ENCODE measurements around the gene DLG2.

DLG2 gene

DNA sequence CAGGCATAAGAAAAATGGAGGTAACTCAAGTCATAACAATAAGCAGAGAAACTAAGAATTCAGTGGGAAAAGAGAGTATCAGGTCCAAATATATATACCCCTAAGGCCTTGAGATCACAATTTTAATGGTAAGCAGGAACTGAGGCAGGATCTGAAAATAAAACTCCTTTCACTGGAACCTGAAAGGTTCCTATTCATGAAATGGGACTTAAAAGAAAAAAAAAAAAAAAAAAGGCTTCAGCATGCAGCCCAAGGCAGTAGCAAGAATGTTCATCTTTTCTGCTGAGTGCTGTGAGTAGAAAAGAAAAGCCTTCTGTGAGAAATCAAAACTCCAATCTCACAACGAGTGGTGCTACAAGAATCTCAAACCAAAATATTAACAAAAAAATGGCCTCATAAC is 75.3 kb downstream of the DLG2 start:
- DNase-seq (ENCODE audit: low read depth), result no peak
- no peak overlapping the region for H3K4me3 ChIP-seq (ENCODE audit: low read depth, low read length)
- TF ChIP-seq, protein P1, sequence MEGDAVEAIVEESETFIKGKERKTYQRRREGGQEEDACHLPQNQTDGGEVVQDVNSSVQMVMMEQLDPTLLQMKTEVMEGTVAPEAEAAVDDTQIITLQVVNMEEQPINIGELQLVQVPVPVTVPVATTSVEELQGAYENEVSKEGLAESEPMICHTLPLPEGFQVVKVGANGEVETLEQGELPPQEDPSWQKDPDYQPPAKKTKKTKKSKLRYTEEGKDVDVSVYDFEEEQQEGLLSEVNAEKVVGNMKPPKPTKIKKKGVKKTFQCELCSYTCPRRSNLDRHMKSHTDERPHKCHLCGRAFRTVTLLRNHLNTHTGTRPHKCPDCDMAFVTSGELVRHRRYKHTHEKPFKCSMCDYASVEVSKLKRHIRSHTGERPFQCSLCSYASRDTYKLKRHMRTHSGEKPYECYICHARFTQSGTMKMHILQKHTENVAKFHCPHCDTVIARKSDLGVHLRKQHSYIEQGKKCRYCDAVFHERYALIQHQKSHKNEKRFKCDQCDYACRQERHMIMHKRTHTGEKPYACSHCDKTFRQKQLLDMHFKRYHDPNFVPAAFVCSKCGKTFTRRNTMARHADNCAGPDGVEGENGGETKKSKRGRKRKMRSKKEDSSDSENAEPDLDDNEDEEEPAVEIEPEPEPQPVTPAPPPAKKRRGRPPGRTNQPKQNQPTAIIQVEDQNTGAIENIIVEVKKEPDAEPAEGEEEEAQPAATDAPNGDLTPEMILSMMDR (IDR thresholded peaks at IDR 0.05; ENCODE audit: low read depth, low read length, missing control alignments), result no peak

GRCh38 chr11:85541683-85542082 is 85.5 kb downstream of the DLG2 start:
- DNase-seq (ENCODE audit: low read depth), result no peak
- H3K4me3 ChIP-seq (ENCODE audit: low read depth, low read length), result no peak overlapping the region
- TF ChIP-seq, protein P1 (IDR thresholded peaks at IDR 0.05; ENCODE audit: low read depth, low read length, missing control alignments), result no peak

- H3K4me3 ChIP-seq (ENCODE audit: low read depth, low read length), result no peak overlapping the region
- TF ChIP-seq, protein P1 (IDR thresholded peaks at IDR 0.05; ENCODE audit: low read depth, low read length, missing control alignments), result no peak
- DNase-seq (ENCODE audit: low read depth), result no peak
Measured at GRCh38 chr11:85540635-85541205, 86.4 kb downstream of the DLG2 start.

GRCh38 chr11:85540181-85540580 is 87.0 kb downstream of the DLG2 start:
- DNase-seq (ENCODE audit: low read depth), result no peak
- TF ChIP-seq, protein P1 (IDR thresholded peaks at IDR 0.05; ENCODE audit: low read depth, low read length, missing control alignments), result no peak
- H3K4me3 ChIP-seq (ENCODE audit: low read depth, low read length), result no peak overlapping the region

DNA sequence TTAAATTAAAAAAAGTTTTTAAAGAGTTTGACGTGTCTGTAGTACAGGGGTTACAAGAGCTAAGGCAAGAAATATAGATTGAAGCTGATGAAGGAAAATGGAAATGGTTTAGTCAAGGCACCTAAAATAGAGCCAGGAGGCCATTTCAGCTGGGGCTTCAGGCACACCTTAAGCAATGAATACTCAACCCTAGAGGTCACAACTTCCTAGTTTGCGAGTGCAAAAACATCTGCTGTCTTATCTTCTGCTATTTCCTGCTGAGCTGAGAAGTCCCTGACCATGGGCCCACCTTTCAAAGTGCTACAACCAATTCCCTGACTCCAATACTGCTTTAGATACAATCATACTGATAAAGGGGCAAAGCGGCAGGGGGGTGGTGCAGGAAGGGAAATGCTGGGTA is 87.4 kb downstream of the DLG2 start:
- no peak for DNase-seq (ENCODE audit: low read depth)
- TF ChIP-seq, protein P1 (IDR thresholded peaks at IDR 0.05; ENCODE audit: low read depth, low read length, missing control alignments), result no peak
- H3K4me3 ChIP-seq (ENCODE audit: low read depth, low read length), result no peak overlapping the region

GRCh38 chr11:85539029-85539689 is 88.0 kb downstream of the DLG2 start:
- TF ChIP-seq, protein P1 (IDR thresholded peaks at IDR 0.05; ENCODE audit: low read depth, low read length, missing control alignments), result no peak
- H3K4me3 ChIP-seq (ENCODE audit: low read depth, low read length), result no peak overlapping the region
- DNase-seq (ENCODE audit: low read depth), result no peak

DNA sequence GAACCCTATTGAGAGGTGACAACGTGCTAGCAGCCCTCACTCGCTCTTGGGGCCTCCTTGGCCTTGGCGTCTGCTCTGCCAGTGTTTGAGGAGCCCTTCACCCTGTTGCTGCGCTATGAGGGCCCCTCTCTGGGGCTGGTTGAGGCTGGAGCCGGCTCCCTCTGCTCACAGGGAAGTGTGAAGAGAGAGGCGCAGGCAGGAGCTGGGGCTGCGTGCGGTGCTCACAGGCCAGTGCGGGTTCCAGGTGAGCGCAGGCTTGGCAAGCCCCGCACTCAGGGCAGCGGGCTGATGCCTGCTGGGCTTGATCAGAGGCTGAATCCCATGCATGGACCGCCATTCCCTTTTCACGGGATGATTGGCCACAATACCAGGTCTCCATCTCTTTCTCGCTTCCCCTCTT is 90.7 kb downstream of the DLG2 start:
- no peak overlapping the region for H3K4me3 ChIP-seq (ENCODE audit: low read depth, low read length)
- TF ChIP-seq, protein P1 (IDR thresholded peaks at IDR 0.05; ENCODE audit: low read depth, low read length, missing control alignments), result no peak
- no peak for DNase-seq (ENCODE audit: low read depth)

Measured in GM12864 (cell line).